ENCODE results near the gene LARGE2. TPM values are rescaled to one million over a fixed set of nuclear protein-coding genes. Genes with fewer than 3 reads are reported as not detected.
A peak's percentile ranks its signal among the peaks of the same experiment; 100 is the strongest.

LARGE2 gene
- total RNA-seq, 1 donor, result not detected

DNA sequence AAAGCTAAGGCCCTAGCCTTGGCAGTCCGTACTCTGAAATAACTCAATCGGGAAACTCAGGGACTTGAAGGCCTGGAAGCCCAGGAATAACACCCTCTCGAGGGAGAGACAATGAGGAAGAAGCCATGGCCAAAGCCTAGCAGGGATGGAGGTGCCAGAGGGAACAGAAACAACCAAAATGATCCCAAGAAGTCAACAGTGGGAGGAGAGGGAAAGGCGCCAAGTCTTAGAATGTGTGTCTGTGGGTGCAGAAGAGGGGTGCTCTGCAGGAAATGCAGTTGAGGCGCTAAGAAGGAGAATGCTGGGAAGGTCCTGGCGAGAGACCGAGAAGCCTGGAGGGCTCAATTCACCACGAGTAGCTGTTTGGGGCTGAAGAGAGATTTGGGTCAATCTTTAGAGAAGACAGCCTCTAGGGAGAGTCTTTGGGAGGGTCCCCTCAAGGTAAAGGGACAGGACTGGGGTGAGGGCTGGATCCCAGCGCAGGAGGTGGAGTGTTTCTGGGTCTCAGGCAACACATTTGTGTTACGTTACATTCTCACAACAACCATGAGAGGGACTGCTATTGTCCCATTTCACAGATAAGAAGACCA is 37.8 kb upstream of the LARGE2 start:
- TF ChIP-seq, protein P1, sequence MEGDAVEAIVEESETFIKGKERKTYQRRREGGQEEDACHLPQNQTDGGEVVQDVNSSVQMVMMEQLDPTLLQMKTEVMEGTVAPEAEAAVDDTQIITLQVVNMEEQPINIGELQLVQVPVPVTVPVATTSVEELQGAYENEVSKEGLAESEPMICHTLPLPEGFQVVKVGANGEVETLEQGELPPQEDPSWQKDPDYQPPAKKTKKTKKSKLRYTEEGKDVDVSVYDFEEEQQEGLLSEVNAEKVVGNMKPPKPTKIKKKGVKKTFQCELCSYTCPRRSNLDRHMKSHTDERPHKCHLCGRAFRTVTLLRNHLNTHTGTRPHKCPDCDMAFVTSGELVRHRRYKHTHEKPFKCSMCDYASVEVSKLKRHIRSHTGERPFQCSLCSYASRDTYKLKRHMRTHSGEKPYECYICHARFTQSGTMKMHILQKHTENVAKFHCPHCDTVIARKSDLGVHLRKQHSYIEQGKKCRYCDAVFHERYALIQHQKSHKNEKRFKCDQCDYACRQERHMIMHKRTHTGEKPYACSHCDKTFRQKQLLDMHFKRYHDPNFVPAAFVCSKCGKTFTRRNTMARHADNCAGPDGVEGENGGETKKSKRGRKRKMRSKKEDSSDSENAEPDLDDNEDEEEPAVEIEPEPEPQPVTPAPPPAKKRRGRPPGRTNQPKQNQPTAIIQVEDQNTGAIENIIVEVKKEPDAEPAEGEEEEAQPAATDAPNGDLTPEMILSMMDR (IDR thresholded peaks at IDR 0.05; ENCODE audit: extremely low read depth, low read depth, low read length), result no peak
- Histone ChIP-seq H3K9me3 (ENCODE audit: low read depth, low read length) (no peaks in the 10 kb centered on the region), H3K4me1 (ENCODE audit: insufficient read depth, low read length) (peaks cover 3% of the 10 kb centered on the region), H3K27ac (ENCODE audit: low read depth, low read length) (no peak overlapping the region), H2AFZ (ENCODE audit: low read length) (no peak overlapping the region), H3K4me2 (ENCODE audit: insufficient read depth, low read length) (no peak overlapping the region), H3K27me3 (ENCODE audit: insufficient read depth, low read length) (peaks cover 12% of the 10 kb centered on the region), H3K36me3 (ENCODE audit: insufficient read depth, low read length) (peaks cover 17% of the 10 kb centered on the region), H4K20me1 (ENCODE audit: insufficient read depth, low read length) (peaks cover 41% of the 10 kb centered on the region), H3K4me3 (ENCODE audit: insufficient read depth, low read length) (no peak overlapping the region), H3K79me2 (ENCODE audit: insufficient read depth, low read length) (no peaks in the 10 kb centered on the region)
- DNase-seq (ENCODE audit: insufficient read length, low spot score, missing footprints), result peak; percentile 84

DNA sequence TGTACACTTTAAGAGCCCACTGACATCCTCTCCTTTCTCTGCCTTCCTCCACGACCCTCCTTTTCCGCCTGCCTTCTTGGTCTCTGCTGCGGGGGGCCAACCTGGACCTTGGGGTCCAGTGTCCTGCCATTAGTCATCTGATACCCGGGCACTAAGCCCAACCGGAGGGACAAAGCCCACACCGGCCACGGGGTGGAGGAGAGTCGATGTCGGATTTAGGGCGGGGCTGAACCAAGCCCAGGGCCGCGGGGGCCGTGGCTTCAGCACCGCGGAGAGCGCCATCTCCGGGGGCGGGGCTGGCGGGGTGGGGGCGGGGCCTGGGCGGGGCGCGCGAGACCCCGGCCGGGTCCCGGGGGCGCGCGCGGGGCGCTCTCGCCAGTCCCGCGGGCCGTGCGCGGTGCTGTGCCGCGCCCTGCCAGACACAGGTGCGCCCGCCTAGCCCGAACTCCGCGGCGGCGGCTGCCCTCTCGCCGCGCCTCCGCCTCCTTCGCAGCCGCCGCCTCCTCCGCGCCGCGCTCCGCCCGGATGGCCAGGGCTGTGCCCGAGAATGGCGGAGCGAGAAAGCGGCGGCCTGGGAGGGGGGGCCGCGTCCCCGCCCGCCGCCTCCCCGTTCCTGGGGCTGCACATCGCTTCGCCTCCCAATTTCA is 37.1 kb upstream of the LARGE2 start, which contains the start of gene MAPK8IP1:
MAPK8IP1 (plus strand) TSS at position 378 of the 647 bp plus-strand sequence; CDS start at position 548, 170 bp downstream.
- Histone ChIP-seq H3K36me3 (ENCODE audit: insufficient read depth, low read length) (peaks cover 17% of the 10 kb centered on the region), H3K4me1 (ENCODE audit: insufficient read depth, low read length) (no peaks in the 10 kb centered on the region), H3K27ac (ENCODE audit: low read depth, low read length) (no peak within 1 kb of the TSS), H4K20me1 (ENCODE audit: insufficient read depth, low read length) (peaks cover 39% of the 10 kb centered on the region), H3K9me3 (ENCODE audit: low read depth, low read length) (no peaks in the 10 kb centered on the region), H3K79me2 (ENCODE audit: insufficient read depth, low read length) (no peaks in the 10 kb centered on the region), H3K4me2 (ENCODE audit: insufficient read depth, low read length) (peak within 1 kb of the TSS; percentile 60), H2AFZ (ENCODE audit: low read length) (no peak within 1 kb of the TSS), H3K4me3 (ENCODE audit: insufficient read depth, low read length) (peak within 1 kb of the TSS; percentile 54), H3K27me3 (ENCODE audit: insufficient read depth, low read length) (peaks cover 12% of the 10 kb centered on the region)
- TF ChIP-seq, protein P1 (IDR thresholded peaks at IDR 0.05; ENCODE audit: extremely low read depth, low read depth, low read length), result no peak
- peak; percentile 97 for DNase-seq (ENCODE audit: insufficient read length, low spot score, missing footprints)

GRCh38 chr11:45885921-45886721 is 36.3 kb upstream of the LARGE2 start:
- H3K9me3 ChIP-seq (ENCODE audit: low read depth, low read length), result no peaks in the 10 kb centered on the region

More at GRCh38 chr11:45885921-45886721, 36.3 kb upstream of the LARGE2 start:
- peaks cover 33% of the 10 kb centered on the region for H4K20me1 ChIP-seq (ENCODE audit: insufficient read depth, low read length)
- H3K4me2 ChIP-seq (ENCODE audit: insufficient read depth, low read length), result peak overlapping the region; percentile 60
- peak overlapping the region; percentile 54 for H3K4me3 ChIP-seq (ENCODE audit: insufficient read depth, low read length)
- DNase-seq (ENCODE audit: insufficient read length, low spot score, missing footprints), result peak; percentile 77
- no peaks in the 10 kb centered on the region for H3K79me2 ChIP-seq (ENCODE audit: insufficient read depth, low read length)
- TF ChIP-seq, protein P1 (IDR thresholded peaks at IDR 0.05; ENCODE audit: extremely low read depth, low read depth, low read length), result no peak
- H3K27me3 ChIP-seq (ENCODE audit: insufficient read depth, low read length), result peaks cover 12% of the 10 kb centered on the region
- no peak overlapping the region for H3K27ac ChIP-seq (ENCODE audit: low read depth, low read length)
- H2AFZ ChIP-seq (ENCODE audit: low read length), result no peak overlapping the region
- peaks cover 10% of the 10 kb centered on the region for H3K36me3 ChIP-seq (ENCODE audit: insufficient read depth, low read length)
- H3K4me1 ChIP-seq (ENCODE audit: insufficient read depth, low read length), result no peaks in the 10 kb centered on the region

Measured in osteoblast (primary cell).